ENCODE results near the gene ABCC2.

DNA sequence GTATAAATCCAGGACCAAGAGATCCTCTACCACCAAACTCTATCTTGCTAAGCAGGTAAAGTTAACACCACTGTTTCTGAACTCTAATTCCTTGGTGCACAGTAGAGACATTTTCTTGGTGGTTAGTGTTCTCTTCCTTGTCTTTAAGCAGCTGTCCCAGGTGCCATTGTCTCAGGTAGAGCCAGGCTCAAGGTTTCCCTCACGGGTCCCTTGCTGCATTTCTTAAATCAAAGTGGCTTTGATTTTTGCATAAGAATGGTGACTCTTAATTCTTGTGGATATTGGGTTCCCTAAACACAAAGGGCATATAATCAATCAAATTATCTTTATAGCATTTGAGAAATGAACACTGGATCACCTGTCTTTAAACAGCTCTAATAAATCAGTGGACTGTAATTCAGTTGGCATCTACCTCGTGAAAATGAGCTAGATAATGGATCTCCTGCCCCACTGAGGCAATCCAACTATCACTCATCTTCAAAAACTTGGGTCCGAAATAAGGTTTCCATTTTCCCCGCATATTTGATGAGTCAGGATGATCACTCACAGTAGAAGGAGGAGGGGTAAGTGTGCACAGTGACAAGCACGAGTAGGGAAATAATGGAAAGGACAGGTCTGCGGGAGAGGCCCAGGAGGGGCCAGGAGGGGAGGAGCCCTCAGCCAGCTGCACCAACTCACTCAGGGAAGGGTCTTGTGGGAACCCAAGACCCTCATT lies 2.4 kb downstream of the ABCC2 start:
- TF ChIP-seq, protein P1, sequence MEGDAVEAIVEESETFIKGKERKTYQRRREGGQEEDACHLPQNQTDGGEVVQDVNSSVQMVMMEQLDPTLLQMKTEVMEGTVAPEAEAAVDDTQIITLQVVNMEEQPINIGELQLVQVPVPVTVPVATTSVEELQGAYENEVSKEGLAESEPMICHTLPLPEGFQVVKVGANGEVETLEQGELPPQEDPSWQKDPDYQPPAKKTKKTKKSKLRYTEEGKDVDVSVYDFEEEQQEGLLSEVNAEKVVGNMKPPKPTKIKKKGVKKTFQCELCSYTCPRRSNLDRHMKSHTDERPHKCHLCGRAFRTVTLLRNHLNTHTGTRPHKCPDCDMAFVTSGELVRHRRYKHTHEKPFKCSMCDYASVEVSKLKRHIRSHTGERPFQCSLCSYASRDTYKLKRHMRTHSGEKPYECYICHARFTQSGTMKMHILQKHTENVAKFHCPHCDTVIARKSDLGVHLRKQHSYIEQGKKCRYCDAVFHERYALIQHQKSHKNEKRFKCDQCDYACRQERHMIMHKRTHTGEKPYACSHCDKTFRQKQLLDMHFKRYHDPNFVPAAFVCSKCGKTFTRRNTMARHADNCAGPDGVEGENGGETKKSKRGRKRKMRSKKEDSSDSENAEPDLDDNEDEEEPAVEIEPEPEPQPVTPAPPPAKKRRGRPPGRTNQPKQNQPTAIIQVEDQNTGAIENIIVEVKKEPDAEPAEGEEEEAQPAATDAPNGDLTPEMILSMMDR (IDR thresholded peaks at IDR 0.05) = no peak
- no peak for TF ChIP-seq EP300 (IDR thresholded peaks at IDR 0.05)
